HUES48 (cell line): ENCODE data around the gene CNTN5.

ENCODE experiments used
- H3K27ac ChIP-seq: one replicate; pipeline ENCODE4 v1.7.0; 2013; ENCODE audit warnings: low read depth, low read length, inconsistent platforms
- H3K27me3 ChIP-seq: 2 replicates; pipeline ENCODE4 v1.6.1; 2013; ENCODE audit warnings: mild to moderate bottlenecking, low read length; ENCODE audit not compliant: control insufficient read depth, insufficient read depth
- H3K36me3 ChIP-seq: 2 replicates; pipeline ENCODE4 v1.6.1; 2013; ENCODE audit warnings: low read length; ENCODE audit not compliant: control insufficient read depth, insufficient read depth
- H3K4me1 ChIP-seq: 2 replicates; pipeline ENCODE4 v1.6.1; 2013; ENCODE audit warnings: mild to moderate bottlenecking, low read length; ENCODE audit not compliant: control insufficient read depth, insufficient read depth
- H3K4me3 ChIP-seq: 2 replicates; pipeline ENCODE4 v1.5.1; 2013; ENCODE audit warnings: mild to moderate bottlenecking, low read depth, low read length
- H3K9ac ChIP-seq: 2 replicates; pipeline ENCODE4 v1.6.1; 2013; ENCODE audit warnings: mild to moderate bottlenecking, low read depth, low read length, moderate library complexity
- H3K9me3 ChIP-seq: 2 replicates; pipeline ENCODE4 v1.6.1; 2013; ENCODE audit warnings: low read length; ENCODE audit not compliant: control insufficient read depth, insufficient read depth

Gene CNTN5

GRCh38 chr11:100105982-100106358 lies 1085.2 kb downstream of the CNTN5 start:
- 0 out of 2 replicates have a peak, but pooled peaks cover 4% of the 10 kb centered on the region for H3K9me3 ChIP-seq
- no peaks in the 10 kb centered on the region for H3K36me3 ChIP-seq
- H3K4me3 ChIP-seq: no peak overlapping the region
- no peak overlapping the region for H3K27ac ChIP-seq
- H3K4me1 ChIP-seq: peaks cover 13% of the 10 kb centered on the region; the same call in 1 of the 2 replicates
- no peak overlapping the region for H3K9ac ChIP-seq
- H3K27me3 ChIP-seq: no peaks in the 10 kb centered on the region

DNA sequence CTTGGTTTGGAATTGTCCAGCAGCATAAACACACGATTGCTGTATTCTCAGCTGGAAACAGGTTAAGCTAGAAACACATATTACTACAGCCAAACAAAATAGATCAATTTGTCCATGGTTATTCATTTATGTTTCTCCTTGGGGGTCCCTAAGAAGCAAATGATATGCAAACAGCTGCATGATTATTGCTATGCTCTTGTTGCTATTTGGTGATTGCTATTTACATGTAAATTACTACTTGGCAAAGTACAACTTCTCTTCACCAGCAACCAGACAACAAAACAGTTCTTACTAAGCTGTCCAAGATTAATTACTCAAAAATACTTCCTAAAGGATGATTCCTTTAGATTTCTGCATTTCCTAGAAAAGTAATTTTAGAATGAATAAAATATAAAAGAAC lies 1098.4 kb downstream of the CNTN5 start:
- H3K36me3 ChIP-seq: no peaks in the 10 kb centered on the region
- no peaks in the 10 kb centered on the region for H3K27me3 ChIP-seq
- H3K27ac ChIP-seq: no peak overlapping the region
- no peaks in the 10 kb centered on the region for H3K9me3 ChIP-seq
- peak overlapping the region; percentile 21; the same call in 1 of the 2 replicates for H3K4me3 ChIP-seq
- H3K9ac ChIP-seq: no peak overlapping the region
- H3K4me1 ChIP-seq: peaks cover 8% of the 10 kb centered on the region

- Histone ChIP-seq H3K4me1 (peaks cover 13% of the 10 kb centered on the region), H3K9ac (no peak overlapping the region), H3K9me3 (no peaks in the 10 kb centered on the region), H3K4me3 (no peak overlapping the region), H3K36me3 (no peaks in the 10 kb centered on the region), H3K27ac (no peak overlapping the region), H3K27me3 (no peaks in the 10 kb centered on the region)
These were observed 1112.4 kb downstream of the CNTN5 start for GRCh38 chr11:100133114-100133513.

DNA sequence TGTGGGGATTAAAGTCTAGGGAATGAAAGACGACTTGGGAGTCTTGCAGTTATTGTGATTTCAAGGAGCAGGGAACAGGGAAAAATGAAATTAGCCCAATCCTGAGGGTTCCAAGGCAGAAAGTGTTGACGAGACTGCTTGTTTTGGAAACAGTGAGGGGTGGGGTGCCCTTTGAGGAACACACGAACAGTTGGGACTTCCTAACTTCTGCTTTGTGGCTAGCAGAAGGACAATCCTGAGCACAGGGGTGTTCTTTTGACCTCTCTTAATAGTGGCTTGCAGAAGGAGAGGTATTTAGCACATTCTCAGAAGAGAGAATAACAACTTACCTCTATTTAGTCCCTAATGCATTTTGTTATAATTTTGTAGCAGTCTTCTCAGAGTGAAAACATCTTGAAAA lies 1120.5 kb downstream of the CNTN5 start:
- no peak overlapping the region for H3K9ac ChIP-seq
- H3K36me3 ChIP-seq: no peaks in the 10 kb centered on the region
- no peaks in the 10 kb centered on the region for H3K27me3 ChIP-seq
- H3K9me3 ChIP-seq: no peaks in the 10 kb centered on the region
- H3K4me3 ChIP-seq: no peak overlapping the region
- H3K4me1 ChIP-seq: no peaks in the 10 kb centered on the region
- no peak overlapping the region for H3K27ac ChIP-seq

DNA sequence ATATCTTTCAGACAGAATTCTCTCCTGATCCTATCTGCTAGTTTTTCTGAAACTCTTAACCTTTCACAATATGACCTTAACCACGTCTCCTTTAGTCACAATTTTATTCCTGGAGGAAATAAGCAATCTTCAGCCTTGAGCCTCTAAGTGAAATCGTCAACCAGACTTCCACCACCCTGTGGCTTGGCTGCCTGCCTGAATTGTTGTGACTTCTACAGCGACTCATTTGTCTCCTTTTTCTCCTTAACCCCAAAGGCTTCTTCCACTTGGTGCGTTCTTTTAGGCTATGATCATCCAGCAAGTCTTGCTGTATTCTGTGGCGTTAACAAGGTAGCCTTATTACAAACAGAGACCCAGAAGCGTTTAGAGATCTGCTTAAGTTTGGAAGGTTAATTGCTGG lies 1131.2 kb downstream of the CNTN5 start:
- H3K9me3 ChIP-seq: no peaks in the 10 kb centered on the region
- no peaks in the 10 kb centered on the region for H3K27me3 ChIP-seq
- no peak overlapping the region for H3K4me3 ChIP-seq
- peaks cover 11% of the 10 kb centered on the region; the same call in 1 of the 2 replicates for H3K4me1 ChIP-seq
- H3K9ac ChIP-seq: no peak overlapping the region
- no peaks in the 10 kb centered on the region for H3K36me3 ChIP-seq
- H3K27ac ChIP-seq: no peak overlapping the region

- Histone ChIP-seq H3K4me1 (peaks cover 11% of the 10 kb centered on the region; the same call in 1 of the 2 replicates), H3K36me3 (no peaks in the 10 kb centered on the region), H3K27ac (no peak overlapping the region), H3K4me3 (no peak overlapping the region), H3K9ac (no peak overlapping the region), H3K9me3 (no peaks in the 10 kb centered on the region), H3K27me3 (no peaks in the 10 kb centered on the region)
These were observed 1132.0 kb downstream of the CNTN5 start for GRCh38 chr11:100152766-100153165.

DNA sequence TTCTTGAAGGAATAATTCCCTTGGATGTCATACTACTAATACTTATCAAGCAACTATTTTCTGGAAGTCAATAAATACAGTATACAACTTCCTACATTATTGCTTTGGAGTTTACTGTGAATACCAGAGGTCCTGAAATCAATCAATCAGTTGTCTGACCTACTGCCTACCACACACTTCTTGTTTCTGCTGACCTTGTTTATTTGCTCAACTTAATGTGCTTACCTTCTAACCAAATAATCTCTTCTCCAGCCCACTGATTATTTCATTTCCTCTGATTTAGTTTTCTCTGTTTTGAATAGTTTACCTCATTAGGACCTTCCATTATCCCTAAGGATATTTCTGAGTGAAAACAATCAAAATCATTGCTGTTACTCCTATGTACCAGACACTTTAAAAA lies 1142.7 kb downstream of the CNTN5 start:
- H3K27me3 ChIP-seq: no peaks in the 10 kb centered on the region
- no peaks in the 10 kb centered on the region for H3K36me3 ChIP-seq
- H3K27ac ChIP-seq: no peak overlapping the region
- no peak overlapping the region for H3K4me3 ChIP-seq
- no peaks in the 10 kb centered on the region for H3K9me3 ChIP-seq
- no peaks in the 10 kb centered on the region for H3K4me1 ChIP-seq
- H3K9ac ChIP-seq: no peak overlapping the region

GRCh38 chr11:100174881-100175280 lies 1154.1 kb downstream of the CNTN5 start:
- H3K36me3 ChIP-seq: no peaks in the 10 kb centered on the region

DNA sequence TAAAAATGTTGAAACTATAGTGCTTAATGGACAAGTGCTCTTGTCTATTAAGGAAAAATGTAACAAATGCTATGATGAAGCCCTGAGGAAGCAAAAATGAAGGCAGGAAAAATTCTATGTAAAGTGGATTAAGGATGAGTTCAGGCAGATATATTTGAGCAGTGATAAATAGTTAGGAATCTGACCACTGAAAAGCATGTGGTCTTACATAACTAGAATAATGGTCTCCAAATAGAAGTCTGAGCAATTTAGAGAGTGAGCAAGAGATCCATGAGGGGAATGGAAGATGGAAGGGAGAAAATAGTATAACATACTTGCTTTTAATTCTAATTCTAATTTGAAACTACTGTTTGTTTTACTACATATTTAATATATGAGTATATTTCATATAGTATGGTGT lies 1155.7 kb downstream of the CNTN5 start:
- Histone ChIP-seq H3K36me3 (no peaks in the 10 kb centered on the region), H3K9me3 (no peaks in the 10 kb centered on the region), H3K27me3 (no peaks in the 10 kb centered on the region)

More at GRCh38 chr11:100174881-100175280, 1154.1 kb downstream of the CNTN5 start:
- H3K9ac ChIP-seq: no peak overlapping the region
- no peaks in the 10 kb centered on the region for H3K27me3 ChIP-seq
- H3K4me3 ChIP-seq: no peak overlapping the region
- H3K9me3 ChIP-seq: no peaks in the 10 kb centered on the region
- H3K4me1 ChIP-seq: no peaks in the 10 kb centered on the region
- H3K27ac ChIP-seq: no peak overlapping the region

DNA sequence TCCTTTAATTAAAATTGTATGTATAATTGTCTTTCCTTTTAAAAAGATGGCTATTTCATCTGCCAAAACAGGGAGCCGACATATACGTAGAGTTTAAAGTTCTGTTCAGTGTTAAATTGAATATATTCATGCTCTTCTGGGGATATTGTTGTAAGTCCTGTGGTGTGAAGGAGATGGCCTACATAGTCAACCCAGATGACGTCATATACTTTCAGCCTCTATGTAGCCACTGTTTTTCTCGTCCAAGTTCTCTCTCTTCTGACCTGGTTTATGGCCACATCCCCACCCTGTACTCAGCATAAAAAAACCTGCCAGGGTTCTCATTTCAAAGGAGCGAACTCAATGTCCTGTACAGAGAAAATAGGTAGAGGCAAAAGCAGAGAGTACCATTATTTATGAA lies 1156.9 kb downstream of the CNTN5 start:
- peaks cover 6% of the 10 kb centered on the region; the same call in 1 of the 2 replicates for H3K4me1 ChIP-seq
- H3K4me3 ChIP-seq: no peak overlapping the region
- no peak overlapping the region for H3K9ac ChIP-seq
- H3K36me3 ChIP-seq: no peaks in the 10 kb centered on the region
- no peak overlapping the region for H3K27ac ChIP-seq
- no peaks in the 10 kb centered on the region for H3K9me3 ChIP-seq
- no peaks in the 10 kb centered on the region for H3K27me3 ChIP-seq

More for the DNA sequence above, 1155.7 kb downstream of the CNTN5 start:
- no peak overlapping the region for H3K9ac ChIP-seq
- no peak overlapping the region for H3K27ac ChIP-seq
- H3K4me3 ChIP-seq: no peak overlapping the region
- H3K4me1 ChIP-seq: no peaks in the 10 kb centered on the region

- Histone ChIP-seq H3K9me3 (no peaks in the 10 kb centered on the region), H3K27ac (no peak overlapping the region), H3K4me1 (peaks cover 7% of the 10 kb centered on the region; the same call in 1 of the 2 replicates), H3K9ac (no peak overlapping the region), H3K36me3 (no peaks in the 10 kb centered on the region), H3K4me3 (no peak overlapping the region), H3K27me3 (no peaks in the 10 kb centered on the region)
These were observed 1161.6 kb downstream of the CNTN5 start for GRCh38 chr11:100182350-100182749.

DNA sequence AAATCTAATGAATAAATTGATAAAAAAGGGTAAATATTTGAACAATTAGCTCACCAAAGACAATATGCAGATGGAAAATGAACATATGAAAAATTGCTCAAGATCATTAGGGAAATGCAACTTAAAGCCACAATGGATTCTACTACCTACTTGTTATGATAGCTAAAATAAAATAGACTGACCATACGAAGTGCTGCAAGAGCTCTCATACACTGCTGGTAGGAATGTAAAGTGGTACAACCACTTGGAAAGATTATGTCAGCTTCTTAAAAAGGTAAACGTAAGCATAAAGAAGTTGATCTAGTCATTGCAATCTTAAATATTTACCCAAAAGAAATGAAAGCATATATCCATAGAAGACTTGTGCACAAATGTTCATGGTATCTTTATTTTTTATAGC lies 1162.2 kb downstream of the CNTN5 start:
- no peaks in the 10 kb centered on the region for H3K9me3 ChIP-seq
- H3K27me3 ChIP-seq: no peaks in the 10 kb centered on the region
- no peak overlapping the region for H3K27ac ChIP-seq
- no peak overlapping the region for H3K4me3 ChIP-seq
- H3K9ac ChIP-seq: no peak overlapping the region
- no peaks in the 10 kb centered on the region for H3K36me3 ChIP-seq
- peaks cover 13% of the 10 kb centered on the region for H3K4me1 ChIP-seq
